ENCODE results near the gene CSHL1.
"Not testable (repeated sequence)": the region's sequence is repeated elsewhere in the genome, so short reads cannot be mapped to it uniquely, and the experiment has no call there.

DNA sequence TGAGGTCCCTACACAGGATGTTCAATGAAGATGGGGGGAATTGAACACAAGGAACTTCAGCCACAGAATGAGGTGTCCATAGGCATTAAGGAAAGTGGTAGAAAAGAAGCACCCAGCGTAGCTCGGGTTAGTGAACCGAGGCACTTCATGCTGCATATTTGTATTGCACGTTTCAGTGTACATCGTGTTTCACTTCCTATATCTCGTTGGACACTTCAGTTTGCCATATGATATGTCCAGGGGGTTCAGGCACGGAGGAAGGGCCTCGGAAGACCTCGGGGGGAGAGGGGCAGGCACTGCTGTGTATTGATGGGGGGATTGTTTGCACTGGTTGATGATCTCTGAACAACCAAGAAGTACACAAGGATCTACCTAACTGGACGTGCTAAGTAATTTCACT lies 4.7 kb upstream of the CSHL1 start:
- TF ChIP-seq POLR2AphosphoS5 (IDR thresholded peaks at IDR 0.05; ENCODE audit: borderline replicate concordance, low read depth, low read length); EZH2 (IDR thresholded peaks at IDR 0.05); FOXP2 (optimal IDR thresholded peaks at IDR 0.05; ENCODE audit: control extremely low read depth, extremely low read length, insufficient read depth): not testable (repeated sequence)

All from SK-N-MC (cell line).